ENCODE measurements around the gene CYBB. TPM values are rescaled to one million over a fixed set of nuclear protein-coding genes. Genes with fewer than 3 reads are reported as not detected.
"Not testable (repeated sequence)": the region's sequence is repeated elsewhere in the genome, so short reads cannot be mapped to it uniquely, and the experiment has no call there.

CYBB gene
- total RNA-seq, 1 donor, result not detected

GRCh38 chrX:37765507-37765906 is 14.4 kb upstream of the CYBB start:
- DNase-seq (ENCODE audit: low read depth), result no peak
- TF ChIP-seq CTCF (IDR thresholded peaks at IDR 0.05; ENCODE audit: insufficient read depth, low read length), result no peak
- H3K4me3 ChIP-seq (ENCODE audit: low read depth, low read length), result no peak overlapping the region

- no peak for DNase-seq (ENCODE audit: low read depth)
- no peak for TF ChIP-seq CTCF (IDR thresholded peaks at IDR 0.05; ENCODE audit: insufficient read depth, low read length)
- H3K4me3 ChIP-seq (ENCODE audit: low read depth, low read length), result no peak overlapping the region
Observed at GRCh38 chrX:37767430-37767829, 12.4 kb upstream of the CYBB start.

- DNase-seq (ENCODE audit: low read depth); H3K4me3 ChIP-seq (ENCODE audit: low read depth, low read length): not testable (repeated sequence)
Observed at GRCh38 chrX:37768866-37769265, 11.0 kb upstream of the CYBB start.

GRCh38 chrX:37776283-37776986 is 3.4 kb upstream of the CYBB start:
- TF ChIP-seq CTCF (IDR thresholded peaks at IDR 0.05; ENCODE audit: insufficient read depth, low read length), result no peak
- no peak overlapping the region for H3K4me3 ChIP-seq (ENCODE audit: low read depth, low read length)

GRCh38 chrX:37776987-37777325 is 2.9 kb upstream of the CYBB start:
- DNase-seq (ENCODE audit: low read depth), result no peak
- H3K4me3 ChIP-seq (ENCODE audit: low read depth, low read length), result no peak overlapping the region
- no peak for TF ChIP-seq CTCF (IDR thresholded peaks at IDR 0.05; ENCODE audit: insufficient read depth, low read length)

More at GRCh38 chrX:37776283-37776986, 3.4 kb upstream of the CYBB start:
- DNase-seq (ENCODE audit: low read depth), result no peak

GRCh38 chrX:37781081-37781480 is 1.2 kb downstream of the CYBB start:
- DNase-seq (ENCODE audit: low read depth), result no peak
- no peak overlapping the region for H3K4me3 ChIP-seq (ENCODE audit: low read depth, low read length)
- TF ChIP-seq CTCF (IDR thresholded peaks at IDR 0.05; ENCODE audit: insufficient read depth, low read length), result no peak

- H3K4me3 ChIP-seq (ENCODE audit: low read depth, low read length), result no peak overlapping the region
- no peak for DNase-seq (ENCODE audit: low read depth)
- no peak for TF ChIP-seq CTCF (IDR thresholded peaks at IDR 0.05; ENCODE audit: insufficient read depth, low read length)
Observed at GRCh38 chrX:37781814-37782213, 2.0 kb downstream of the CYBB start.
